Hindlimb muscle (tissue), 1 donor: Measurements from ENCODE around the gene CYSRT1. TPM values are rescaled to one million over a fixed set of nuclear protein-coding genes. Genes with fewer than 3 reads are reported as not detected.

Experiments
- DNase-seq: peaks from one replicate; pipeline ENCODE4 v3.0.0-alpha.2; 2013
- polyA plus RNA-seq: library from polyadenylated mRNA; unstranded; fragments of 120-200 nt; gene quantifications from one replicate; pipeline ENCODE4 v1.2.1, GENCODE V29; 2013; ENCODE audit not compliant: insufficient read length

CYSRT1 gene, protein sequence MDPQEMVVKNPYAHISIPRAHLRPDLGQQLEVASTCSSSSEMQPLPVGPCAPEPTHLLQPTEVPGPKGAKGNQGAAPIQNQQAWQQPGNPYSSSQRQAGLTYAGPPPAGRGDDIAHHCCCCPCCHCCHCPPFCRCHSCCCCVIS
- polyA plus RNA-seq = 2.5 TPM

DNA sequence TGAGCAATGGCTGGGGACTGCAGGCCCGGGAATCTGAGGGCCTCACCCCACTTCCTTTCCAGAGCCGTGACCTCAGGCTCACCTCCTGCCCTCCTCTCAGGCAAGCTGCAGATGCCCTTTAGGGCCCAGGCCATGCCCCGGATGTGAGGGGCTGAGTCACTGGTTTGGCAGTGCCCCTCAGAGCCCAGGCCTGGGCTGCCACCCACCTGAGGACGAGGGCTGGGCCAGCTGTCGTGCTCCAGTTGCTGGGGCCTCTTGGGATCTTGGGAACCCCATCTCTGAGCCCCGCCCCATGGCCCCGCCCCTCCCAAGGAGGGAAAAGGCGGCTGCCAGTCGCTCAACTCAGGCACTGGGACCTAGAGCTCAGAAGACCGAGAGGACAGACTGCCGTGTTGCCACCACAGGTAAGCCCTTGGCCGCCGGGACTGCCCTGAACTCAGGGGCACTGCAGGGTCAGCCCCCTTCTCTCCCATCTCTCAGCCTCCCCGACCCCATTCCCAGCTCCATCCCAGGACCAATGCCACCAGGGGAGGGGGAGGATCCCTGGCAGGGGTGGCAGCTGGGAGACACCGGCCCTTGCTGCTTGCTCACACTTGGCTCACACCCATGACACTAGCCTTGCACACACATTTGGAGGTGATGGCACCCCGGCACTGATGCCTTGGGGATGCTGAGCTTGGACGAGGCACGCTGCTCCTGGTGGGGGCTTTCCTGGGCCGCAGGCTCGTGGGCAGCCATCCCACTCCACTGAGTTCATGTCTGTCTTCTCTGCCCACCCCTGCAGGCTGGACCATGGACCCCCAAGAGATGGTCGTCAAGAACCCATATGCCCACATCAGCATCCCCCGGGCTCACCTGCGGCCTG is at the start of gene CYSRT1:
Gene CYSRT1 (plus strand): TSS at position 345 of the 865 bp plus-strand sequence. CDS start 448 bp downstream, at position 793.
- no peak for DNase-seq

DNA sequence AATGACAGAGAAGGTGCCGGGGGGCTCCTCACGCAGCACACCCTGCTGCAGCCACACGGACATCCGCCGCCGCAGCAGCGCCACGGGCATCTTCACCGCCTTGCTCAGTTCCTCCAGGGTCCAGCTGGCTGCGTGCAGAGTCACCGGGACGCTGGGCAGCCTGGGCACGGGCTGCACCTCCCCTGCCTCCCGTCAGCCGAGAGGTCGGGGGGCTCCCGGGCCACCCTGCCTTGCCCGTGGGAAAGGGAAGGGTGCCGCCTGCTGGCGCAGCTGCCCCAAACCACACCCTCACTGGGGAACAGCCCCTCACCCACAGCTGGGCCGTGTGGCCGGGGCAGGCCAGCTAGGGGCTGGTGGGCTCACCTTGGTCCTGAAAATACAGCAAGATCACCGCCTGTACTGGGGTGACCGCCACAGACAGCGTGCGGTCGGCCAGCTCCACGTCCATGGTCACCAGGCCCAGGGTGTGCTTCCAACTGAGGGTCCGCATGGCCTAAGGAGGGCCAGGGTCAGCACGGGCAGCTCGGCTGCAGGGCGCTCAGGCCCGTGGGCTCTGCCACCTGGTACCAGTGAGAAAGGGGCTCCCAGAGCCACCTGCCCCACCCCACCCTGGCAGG is 49.5 kb upstream of the CYSRT1 start:
- no peak for DNase-seq

GRCh38 chr9:137176302-137177182 is 48.4 kb upstream of the CYSRT1 start:
- DNase-seq = no peak

GRCh38 chr9:137178201-137178938 is 46.6 kb upstream of the CYSRT1 start:
- DNase-seq = no peak

- DNase-seq = no peak
Observed at GRCh38 chr9:137178939-137179630, 45.9 kb upstream of the CYSRT1 start.

GRCh38 chr9:137179761-137180160 is 45.2 kb upstream of the CYSRT1 start:
- DNase-seq = no peak

DNA sequence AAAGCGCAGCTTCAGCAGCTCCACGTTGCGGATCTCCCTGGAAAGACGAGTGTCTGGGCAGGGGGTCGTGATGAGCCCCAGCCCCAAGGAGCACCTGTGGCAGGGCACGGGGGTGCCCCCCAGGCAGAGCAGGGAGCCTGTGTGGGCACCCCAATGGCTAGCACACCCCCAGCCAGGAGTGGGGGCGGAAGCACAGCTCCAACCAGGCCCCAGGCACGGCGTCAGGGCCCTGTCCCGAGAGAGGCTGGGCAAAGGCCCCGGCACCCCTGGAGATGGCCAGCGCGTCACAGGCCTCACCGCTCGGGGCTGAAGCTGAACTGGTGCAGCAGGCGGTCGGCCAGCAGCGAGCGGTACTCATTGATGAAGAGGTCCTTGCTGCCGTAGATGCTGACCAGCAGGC is 44.5 kb upstream of the CYSRT1 start:
- no peak for DNase-seq

DNA sequence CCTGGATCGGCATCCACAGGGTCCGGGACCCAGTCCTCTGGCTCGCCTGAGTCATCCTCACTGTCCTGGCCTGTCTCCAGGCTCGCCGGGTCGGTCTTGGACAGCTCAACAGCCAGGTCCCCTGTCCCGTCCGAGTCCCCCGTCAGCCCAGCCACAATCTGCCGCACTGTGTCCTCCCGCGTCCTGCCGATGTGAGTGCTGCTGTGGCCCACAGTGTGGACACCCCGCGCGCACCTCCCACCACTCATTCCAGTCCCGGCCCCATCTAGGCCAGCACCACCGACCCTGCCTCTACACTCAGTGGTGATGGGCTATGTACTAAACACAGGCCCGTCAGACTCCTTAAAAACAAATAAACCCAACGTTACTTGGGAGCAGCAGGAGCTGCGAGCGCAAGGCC is 43.3 kb upstream of the CYSRT1 start:
- no peak for DNase-seq

- no peak for DNase-seq
Observed at GRCh38 chr9:137182836-137183235, 42.1 kb upstream of the CYSRT1 start.

DNA sequence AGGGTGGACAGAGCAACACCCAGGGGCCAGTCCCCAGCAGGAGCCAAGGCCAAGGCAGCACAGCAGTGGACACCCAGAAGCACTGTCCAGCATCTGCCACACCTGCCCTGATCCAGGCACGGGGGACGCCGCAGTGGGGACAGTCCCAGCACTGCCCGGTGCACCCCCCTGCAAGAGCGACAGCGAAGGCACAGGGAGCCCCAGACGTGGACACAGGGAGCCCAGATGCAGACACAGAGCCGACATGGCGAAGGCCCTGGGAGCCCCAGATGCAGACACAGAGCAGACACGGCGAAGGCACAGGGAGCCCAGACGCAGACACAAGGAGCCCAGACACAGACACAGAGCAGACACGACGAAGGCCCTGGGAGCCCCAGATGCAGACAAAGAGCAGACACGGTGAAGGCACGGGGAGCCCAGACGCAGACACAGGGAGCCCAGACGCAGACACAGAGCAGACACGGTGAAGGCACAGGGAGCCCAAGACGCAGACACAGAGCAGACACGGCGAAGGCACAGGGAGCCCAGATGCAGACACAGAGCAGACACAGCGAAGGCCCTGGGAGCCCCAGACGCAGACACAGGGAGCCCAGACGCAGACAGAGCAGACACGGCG is 40.9 kb upstream of the CYSRT1 start:
- no peak for DNase-seq

- no peak for DNase-seq
Observed at GRCh38 chr9:137184881-137185660, 39.9 kb upstream of the CYSRT1 start.

GRCh38 chr9:137185921-137186320 is 39.1 kb upstream of the CYSRT1 start:
- no peak for DNase-seq

DNA sequence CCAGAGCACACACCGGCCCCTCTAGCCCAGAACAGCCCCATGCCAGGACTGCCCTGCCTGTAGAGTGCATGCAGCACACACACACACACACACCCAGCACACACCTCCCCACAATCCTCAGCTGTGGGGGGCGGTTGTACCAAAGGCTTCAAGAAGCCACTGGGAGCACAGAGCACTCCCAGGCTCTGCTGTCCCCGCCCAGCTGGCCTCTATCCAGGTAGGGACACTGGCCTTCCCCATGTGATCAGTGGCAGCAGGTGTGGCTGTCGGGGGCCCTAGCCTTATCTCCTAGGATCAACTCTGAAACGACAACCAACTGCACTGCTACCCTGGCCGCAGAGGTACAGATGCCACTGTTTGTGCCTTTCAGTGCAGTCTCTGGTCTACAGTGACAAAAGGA is 38.6 kb upstream of the CYSRT1 start:
- DNase-seq = no peak

DNA sequence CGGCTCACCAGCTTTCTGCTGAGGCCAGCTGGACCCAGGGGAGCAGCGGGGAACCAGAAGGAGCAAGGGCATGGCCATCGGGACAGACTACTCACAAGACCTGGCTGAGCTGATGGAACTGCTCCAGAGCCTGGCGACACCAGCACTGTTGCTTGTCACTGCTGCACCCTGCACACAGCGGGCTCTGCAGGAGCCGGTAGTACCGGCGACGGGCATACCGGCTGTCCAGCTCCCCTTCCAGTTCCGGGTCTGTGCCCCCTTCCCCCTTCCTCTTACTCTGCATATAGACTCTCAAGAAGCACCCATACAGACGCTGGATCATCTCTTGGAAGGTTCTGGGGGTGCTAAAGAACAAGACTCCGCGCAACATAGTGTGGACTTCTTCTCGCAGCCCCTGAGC is 37.6 kb upstream of the CYSRT1 start:
- DNase-seq = no peak

GRCh38 chr9:137188086-137188489 is 36.9 kb upstream of the CYSRT1 start:
- DNase-seq = no peak

DNA sequence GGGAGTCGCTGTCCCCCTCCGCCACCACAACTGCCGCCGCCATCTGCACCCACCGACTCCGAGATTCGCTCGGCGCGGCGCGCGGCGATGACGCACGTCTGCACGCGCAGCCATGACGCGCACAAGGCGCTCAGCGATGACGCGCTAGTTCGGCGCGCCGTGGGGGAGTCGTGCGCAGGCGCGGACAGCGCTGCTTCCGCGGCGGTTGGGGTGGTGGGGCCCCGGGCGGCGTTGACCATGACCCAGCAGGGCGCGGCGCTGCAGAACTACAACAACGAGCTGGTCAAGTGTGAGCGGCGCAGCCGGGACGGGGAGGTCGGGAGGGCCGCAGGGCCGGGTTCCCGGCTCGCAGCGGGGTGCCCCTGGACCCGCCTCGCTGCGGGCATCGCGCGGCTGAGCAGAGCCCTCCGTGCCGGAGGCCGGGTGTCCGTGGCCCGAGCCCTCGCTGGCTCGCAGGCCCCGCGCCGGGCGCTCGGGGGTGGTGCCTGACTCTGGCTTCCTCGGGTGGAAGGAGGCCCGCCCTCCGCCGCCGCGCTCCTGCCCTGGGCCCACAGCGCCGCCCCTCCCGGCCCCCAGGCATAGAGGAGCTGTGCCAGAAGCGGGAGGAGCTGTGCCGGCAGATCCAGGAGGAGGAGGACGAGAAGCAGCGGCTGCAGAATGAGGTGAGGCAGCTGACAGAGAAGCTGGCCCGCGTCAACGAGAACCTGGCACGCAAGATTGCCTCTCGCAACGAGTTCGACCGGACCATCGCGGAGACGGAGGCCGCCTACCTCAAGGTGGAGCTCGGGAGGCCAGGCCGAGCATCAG is 36.3 kb upstream of the CYSRT1 start, which contains the start of the genes ANAPC2 and SSNA1:
Gene ANAPC2 (minus strand): TSS at position 71 of the 807 bp plus-strand sequence. CDS start 28 bp downstream, at position 43.
Gene SSNA1 (plus strand): TSS at position 187 of the 807 bp plus-strand sequence. CDS start 51 bp downstream, at position 238.
- DNase-seq = peak; percentile 99

- DNase-seq = no peak
Observed at GRCh38 chr9:137189297-137190295, 35.4 kb upstream of the CYSRT1 start.
